Measurements from ENCODE around the gene GMPS. TPM values are rescaled to one million over a fixed set of nuclear protein-coding genes. Genes with fewer than 3 reads are reported as not detected.
"Not testable (repeated sequence)": the region's sequence is repeated elsewhere in the genome, so short reads cannot be mapped to it uniquely, and the experiment has no call there.

Gene GMPS
- total RNA-seq (ENCODE audit: unreplicated experiment): 82.3 TPM
- long read RNA-seq, full-length matches to known transcripts: 35 of 44 reads
- long read RNA-seq, partial matches to known transcripts: 7 of 44 reads
- long read RNA-seq, other reads (novel, unspliced or antisense): 2 of 44 reads

- Mint-ChIP-seq H3K4me1 (ENCODE audit: low read depth, unreplicated experiment) (peaks cover 9% of the 10 kb centered on the region), H3K36me3 (ENCODE audit: unreplicated experiment) (no peaks in the 10 kb centered on the region), H3K27ac (ENCODE audit: unreplicated experiment) (peak within 1 kb of the TSS; percentile 88), H3K9me3 (ENCODE audit: unreplicated experiment) (peaks cover 11% of the 10 kb centered on the region), H3K4me3 (ENCODE audit: unreplicated experiment) (peak within 1 kb of the TSS; percentile 96), H3K27me3 (ENCODE audit: unreplicated experiment) (peaks cover 7% of the 10 kb centered on the region)
- DNase-seq: peak; percentile 97
- TF ChIP-seq CTCF (IDR thresholded peaks at IDR 0.05; ENCODE audit: partially characterized antibody, unreplicated experiment): peak; percentile 30
These were observed at the start of gene GMPS for GRCh38 chr3:155870133-155870944. Gene GMPS, plus strand, starts transcription at chr3:155870650. Its CDS starts 221 bp downstream, at chr3:155870871.

- H3K27ac Mint-ChIP-seq (ENCODE audit: unreplicated experiment); H3K4me3 Mint-ChIP-seq (ENCODE audit: unreplicated experiment); DNase-seq; H3K36me3 Mint-ChIP-seq (ENCODE audit: unreplicated experiment); H3K9me3 Mint-ChIP-seq (ENCODE audit: unreplicated experiment); H3K27me3 Mint-ChIP-seq (ENCODE audit: unreplicated experiment); H3K4me1 Mint-ChIP-seq (ENCODE audit: low read depth, unreplicated experiment): not testable (repeated sequence)
These were observed 41.9 kb upstream of the GMPS start for GRCh38 chr3:155828490-155829098.

GRCh38 chr3:155835341-155836071, 34.9 kb upstream of the GMPS start:
- Mint-ChIP-seq H3K9me3 (ENCODE audit: unreplicated experiment) (no peaks in the 10 kb centered on the region), H3K4me3 (ENCODE audit: unreplicated experiment) (no peak overlapping the region), H3K27ac (ENCODE audit: unreplicated experiment) (no peak overlapping the region), H3K4me1 (ENCODE audit: low read depth, unreplicated experiment) (no peaks in the 10 kb centered on the region), H3K27me3 (ENCODE audit: unreplicated experiment) (no peaks in the 10 kb centered on the region), H3K36me3 (ENCODE audit: unreplicated experiment) (no peaks in the 10 kb centered on the region)
- no peak for TF ChIP-seq CTCF (IDR thresholded peaks at IDR 0.05; ENCODE audit: partially characterized antibody, unreplicated experiment)
- no peak for DNase-seq

- no peaks in the 10 kb centered on the region for H3K4me1 Mint-ChIP-seq (ENCODE audit: low read depth, unreplicated experiment)
- no peak overlapping the region for H3K27ac Mint-ChIP-seq (ENCODE audit: unreplicated experiment)
- H3K36me3 Mint-ChIP-seq (ENCODE audit: unreplicated experiment): no peaks in the 10 kb centered on the region
- no peaks in the 10 kb centered on the region for H3K9me3 Mint-ChIP-seq (ENCODE audit: unreplicated experiment)
- no peak overlapping the region for H3K4me3 Mint-ChIP-seq (ENCODE audit: unreplicated experiment)
- H3K27me3 Mint-ChIP-seq (ENCODE audit: unreplicated experiment): no peaks in the 10 kb centered on the region
- no peak for TF ChIP-seq CTCF (IDR thresholded peaks at IDR 0.05; ENCODE audit: partially characterized antibody, unreplicated experiment)
- no peak for DNase-seq
These were observed 26.9 kb upstream of the GMPS start for GRCh38 chr3:155843569-155843968.

- no peaks in the 10 kb centered on the region for H3K36me3 Mint-ChIP-seq (ENCODE audit: unreplicated experiment)
- H3K27ac Mint-ChIP-seq (ENCODE audit: unreplicated experiment): no peak overlapping the region
- no peaks in the 10 kb centered on the region for H3K4me1 Mint-ChIP-seq (ENCODE audit: low read depth, unreplicated experiment)
- DNase-seq: no peak
- no peak for TF ChIP-seq CTCF (IDR thresholded peaks at IDR 0.05; ENCODE audit: partially characterized antibody, unreplicated experiment)
- no peak overlapping the region for H3K4me3 Mint-ChIP-seq (ENCODE audit: unreplicated experiment)
- no peaks in the 10 kb centered on the region for H3K9me3 Mint-ChIP-seq (ENCODE audit: unreplicated experiment)
- no peaks in the 10 kb centered on the region for H3K27me3 Mint-ChIP-seq (ENCODE audit: unreplicated experiment)
These were observed 24.3 kb upstream of the GMPS start for GRCh38 chr3:155846119-155846518.

All from glutamatergic neuron (in vitro differentiated cells).